ENCODE results near the gene NCEH1. TPM values are rescaled to one million over a fixed set of nuclear protein-coding genes. Genes with fewer than 3 reads are reported as not detected.
"Not testable (repeated sequence)": the region's sequence is repeated elsewhere in the genome, so short reads cannot be mapped to it uniquely, and the experiment has no call there.

NCEH1 gene
- total RNA-seq, 2 donors from 2014 or later: 14.1 to 16.5 TPM

DNA sequence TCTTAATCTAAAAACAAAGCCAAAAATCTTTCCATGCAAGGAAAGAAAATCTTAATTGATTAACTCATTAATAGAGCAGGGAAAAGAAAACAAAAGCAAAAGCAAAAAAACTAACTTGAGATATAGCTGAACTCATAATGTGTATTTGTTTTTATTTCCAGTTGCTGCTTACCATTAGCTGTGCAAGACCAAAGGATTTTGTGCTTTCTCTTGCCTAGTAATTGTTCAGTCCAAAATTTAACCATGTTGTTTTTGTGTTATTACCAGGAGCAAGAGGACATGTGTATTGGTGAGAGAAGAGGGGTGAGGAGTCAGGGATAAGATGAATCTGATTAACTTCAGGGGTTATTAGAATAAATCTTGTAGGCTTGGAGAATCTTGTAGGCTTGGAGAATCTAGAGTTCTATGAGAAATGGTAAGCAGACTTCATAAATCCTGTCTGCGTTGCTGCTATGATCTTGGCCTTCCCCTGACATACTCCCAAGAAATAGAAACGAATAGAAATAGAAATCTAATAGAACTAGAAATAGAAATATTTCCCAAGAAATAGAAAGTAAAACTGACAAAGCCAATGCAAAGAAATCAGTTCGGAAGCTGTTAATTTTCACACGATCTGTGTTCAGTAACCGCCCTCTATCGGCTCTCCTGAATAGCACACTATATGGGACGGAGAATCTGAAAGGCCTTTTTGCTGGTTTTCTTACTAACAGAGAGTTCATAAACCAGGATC is 115.0 kb downstream of the NCEH1 start:
- H3K27me3 ChIP-seq (ENCODE audit: control insufficient read depth, insufficient read depth, low read length, poor library complexity, severe bottlenecking): no peaks in the 10 kb centered on the region
- TF ChIP-seq, protein P1, sequence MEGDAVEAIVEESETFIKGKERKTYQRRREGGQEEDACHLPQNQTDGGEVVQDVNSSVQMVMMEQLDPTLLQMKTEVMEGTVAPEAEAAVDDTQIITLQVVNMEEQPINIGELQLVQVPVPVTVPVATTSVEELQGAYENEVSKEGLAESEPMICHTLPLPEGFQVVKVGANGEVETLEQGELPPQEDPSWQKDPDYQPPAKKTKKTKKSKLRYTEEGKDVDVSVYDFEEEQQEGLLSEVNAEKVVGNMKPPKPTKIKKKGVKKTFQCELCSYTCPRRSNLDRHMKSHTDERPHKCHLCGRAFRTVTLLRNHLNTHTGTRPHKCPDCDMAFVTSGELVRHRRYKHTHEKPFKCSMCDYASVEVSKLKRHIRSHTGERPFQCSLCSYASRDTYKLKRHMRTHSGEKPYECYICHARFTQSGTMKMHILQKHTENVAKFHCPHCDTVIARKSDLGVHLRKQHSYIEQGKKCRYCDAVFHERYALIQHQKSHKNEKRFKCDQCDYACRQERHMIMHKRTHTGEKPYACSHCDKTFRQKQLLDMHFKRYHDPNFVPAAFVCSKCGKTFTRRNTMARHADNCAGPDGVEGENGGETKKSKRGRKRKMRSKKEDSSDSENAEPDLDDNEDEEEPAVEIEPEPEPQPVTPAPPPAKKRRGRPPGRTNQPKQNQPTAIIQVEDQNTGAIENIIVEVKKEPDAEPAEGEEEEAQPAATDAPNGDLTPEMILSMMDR (conservative IDR thresholded peaks at IDR 0.05): peak; percentile 78
- H3K4me3 ChIP-seq (ENCODE audit: low read length): no peak overlapping the region
- H3K9me3 Mint-ChIP-seq: no peaks in the 10 kb centered on the region
- H3K9me3 ChIP-seq (ENCODE audit: control insufficient read depth, low read length): peaks cover 3% of the 10 kb centered on the region
- WGBS, 2 experiments (ENCODE audit: insufficient coverage in 1 of 2, insufficient read length in 1 of 2): 51 to 57% methylated on average over 5 of the region's 7 CpGs
- no peak overlapping the region for H3K27ac ChIP-seq (ENCODE audit: low read depth, low read length)
- H3K4me1 ChIP-seq (ENCODE audit: control insufficient read depth, insufficient read depth, low read length): peaks cover 2% of the 10 kb centered on the region
- no peaks in the 10 kb centered on the region for H3K27me3 Mint-ChIP-seq (ENCODE audit: insufficient read depth)
- H3K27ac Mint-ChIP-seq: no peak overlapping the region
- H3K36me3 ChIP-seq (ENCODE audit: control insufficient read depth, insufficient read depth, low read length): no peaks in the 10 kb centered on the region
- no peak for DNase-seq
- no peak overlapping the region for H3K4me3 Mint-ChIP-seq
- H3K4me1 Mint-ChIP-seq: peaks cover 31% of the 10 kb centered on the region
- no peaks in the 10 kb centered on the region for H3K36me3 Mint-ChIP-seq (ENCODE audit: low read depth)
- no peak overlapping the region for H3K9ac ChIP-seq (ENCODE audit: extremely low read depth, low read length, poor library complexity, severe bottlenecking)

DNA sequence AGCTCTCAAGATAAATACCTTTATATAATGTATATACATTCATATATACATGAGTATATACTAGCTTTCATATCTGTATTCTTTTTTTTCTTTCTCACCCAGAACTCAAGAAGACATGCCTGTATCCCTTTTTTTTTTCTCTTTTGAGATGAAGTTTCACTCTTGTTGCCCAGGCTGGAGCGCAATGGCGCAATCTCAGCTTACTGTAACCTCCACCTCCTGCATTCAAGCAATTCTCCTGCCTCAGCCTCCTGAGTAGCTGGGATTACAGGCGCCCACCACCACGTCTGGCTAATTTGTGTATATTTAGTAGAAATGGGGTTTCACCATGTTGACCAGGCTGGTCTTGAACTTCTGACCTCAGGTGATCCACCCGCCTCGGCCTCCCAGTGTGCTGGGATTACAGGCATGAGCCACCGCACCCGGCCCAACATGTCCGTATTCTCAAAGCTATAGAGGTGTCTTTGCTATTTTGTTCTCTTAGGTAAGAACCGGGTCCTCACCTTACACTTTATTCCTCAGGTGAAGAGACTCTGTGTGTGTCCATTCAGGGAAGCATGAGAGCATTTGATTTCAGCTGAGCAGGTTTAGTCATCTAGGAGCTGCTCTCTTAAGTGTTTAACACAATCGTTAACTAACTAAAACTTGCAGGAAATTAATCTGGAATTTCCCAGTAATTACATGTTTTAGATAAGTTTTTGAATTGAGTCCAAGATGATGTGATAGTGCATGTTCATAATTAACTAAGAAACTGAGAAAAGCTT is 115.8 kb downstream of the NCEH1 start:
- peaks cover 35% of the 10 kb centered on the region for H3K4me1 Mint-ChIP-seq
- not testable (repeated sequence) for H3K27me3 ChIP-seq (ENCODE audit: control insufficient read depth, insufficient read depth, low read length, poor library complexity, severe bottlenecking); H3K27ac ChIP-seq (ENCODE audit: low read depth, low read length); H3K27me3 Mint-ChIP-seq (ENCODE audit: insufficient read depth); H3K9me3 Mint-ChIP-seq; H3K27ac Mint-ChIP-seq; H3K9ac ChIP-seq (ENCODE audit: extremely low read depth, low read length, poor library complexity, severe bottlenecking); DNase-seq; H3K9me3 ChIP-seq (ENCODE audit: control insufficient read depth, low read length); H3K36me3 Mint-ChIP-seq (ENCODE audit: low read depth); H3K36me3 ChIP-seq (ENCODE audit: control insufficient read depth, insufficient read depth, low read length); H3K4me3 Mint-ChIP-seq; H3K4me3 ChIP-seq (ENCODE audit: low read length); H3K4me1 ChIP-seq (ENCODE audit: control insufficient read depth, insufficient read depth, low read length)
- 88 to 90% methylated on average over 9 to 11 of the region's 11 CpGs for WGBS, 2 experiments (ENCODE audit: insufficient coverage in 1 of 2, insufficient read length in 1 of 2)

DNA sequence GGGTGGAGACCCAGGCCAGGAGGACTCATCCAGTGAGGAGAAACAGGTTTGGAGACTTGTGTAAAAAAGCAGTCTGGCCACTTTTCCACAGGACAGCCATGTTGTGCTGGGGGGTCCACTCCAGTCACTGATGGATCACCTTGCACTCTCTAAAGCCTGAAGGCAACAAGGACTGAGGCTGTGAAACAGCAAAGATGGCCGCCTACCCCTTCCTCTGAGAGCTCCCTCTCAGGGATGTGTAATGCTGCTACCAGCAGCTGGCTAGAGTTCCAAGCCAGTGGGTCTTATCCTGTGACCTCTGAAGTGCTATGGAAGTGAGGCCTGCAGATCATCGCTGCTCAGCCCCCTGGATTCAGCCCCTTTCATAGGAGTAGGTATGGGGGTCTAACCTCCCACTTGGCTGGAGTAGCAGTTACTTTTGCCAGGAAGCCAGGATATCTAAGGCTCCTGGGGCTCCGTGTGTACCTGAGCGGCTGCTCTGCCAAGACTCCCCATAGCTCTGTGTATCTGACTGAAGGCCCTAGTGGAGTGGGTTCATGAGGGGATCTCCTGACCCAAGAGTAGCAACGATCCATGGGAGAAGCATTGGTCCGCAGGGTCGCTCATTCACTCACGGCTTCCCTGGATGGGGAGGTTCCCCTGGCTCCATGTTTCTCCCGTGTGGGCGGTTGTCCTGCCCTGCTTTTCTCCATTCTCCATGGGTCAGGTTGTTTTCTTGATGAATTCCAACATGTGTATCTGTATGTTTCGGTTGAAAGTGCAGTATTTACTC is 117.8 kb downstream of the NCEH1 start:
- H3K27me3 Mint-ChIP-seq (ENCODE audit: insufficient read depth): no peaks in the 10 kb centered on the region

More for the DNA sequence above, 117.8 kb downstream of the NCEH1 start:
- H3K9ac ChIP-seq (ENCODE audit: extremely low read depth, low read length, poor library complexity, severe bottlenecking): no peak overlapping the region
- H3K4me1 Mint-ChIP-seq: peaks cover 35% of the 10 kb centered on the region
- peaks cover 3% of the 10 kb centered on the region for H3K9me3 ChIP-seq (ENCODE audit: control insufficient read depth, low read length)
- H3K4me1 ChIP-seq (ENCODE audit: control insufficient read depth, insufficient read depth, low read length): peaks cover 2% of the 10 kb centered on the region
- TF ChIP-seq, protein P1 (conservative IDR thresholded peaks at IDR 0.05): no peak
- no peaks in the 10 kb centered on the region for H3K27me3 ChIP-seq (ENCODE audit: control insufficient read depth, insufficient read depth, low read length, poor library complexity, severe bottlenecking)
- no peak for DNase-seq
- H3K27ac ChIP-seq (ENCODE audit: low read depth, low read length): no peak overlapping the region
- WGBS, 2 experiments (ENCODE audit: insufficient coverage in 1 of 2, insufficient read length in 1 of 2): 95 to 96% methylated on average over 9 to 11 of the region's 11 CpGs
- H3K9me3 Mint-ChIP-seq: peaks cover 7% of the 10 kb centered on the region
- H3K36me3 ChIP-seq (ENCODE audit: control insufficient read depth, insufficient read depth, low read length): no peaks in the 10 kb centered on the region
- H3K4me3 ChIP-seq (ENCODE audit: low read length): no peak overlapping the region
- H3K27ac Mint-ChIP-seq: no peak overlapping the region
- H3K36me3 Mint-ChIP-seq (ENCODE audit: low read depth): no peaks in the 10 kb centered on the region
- no peak overlapping the region for H3K4me3 Mint-ChIP-seq

Data from endodermal cell (in vitro differentiated cells).